MCF 10A (cell line): ENCODE results near the gene ACOT7. TPM values are rescaled to one million over a fixed set of nuclear protein-coding genes. Genes with fewer than 3 reads are reported as not detected.
A peak's percentile ranks its signal among the peaks of the same experiment; 100 is the strongest.
"Not testable (repeated sequence)": the region's sequence is repeated elsewhere in the genome, so short reads cannot be mapped to it uniquely, and the experiment has no call there.

Experiments
- BruUV-seq: library from RNA; stranded (reverse); fragments of 400-500 nt; replicated peaks from 2 replicates; lab custom pipeline; 2021; lab: Mats Ljungman, UMichigan
- CTCF ChIA-PET: fragments of 300-600 bp; sonication (Branson Sonifier 250); formaldehyde crosslinking; extraction: SDS; loops from one replicate; lab custom pipeline; 2021; ENCODE audit warnings: antibody characterized with exemption, inconsistent platforms; lab: Yijun Ruan, JAX
- POLR2A ChIA-PET: fragments of 300-600, 350-650 bp; sonication (Branson Sonifier 250); formaldehyde crosslinking; extraction: SDS; loops from one replicate; lab custom pipeline; 2020; ENCODE audit warnings: antibody characterized with exemption, inconsistent platforms; lab: Yijun Ruan, JAX
- DNase-seq: peaks from one replicate; pipeline ENCODE4 v3.0.0-alpha.2; 2018; ENCODE audit not compliant: unreplicated experiment
- H3K27ac Mint-ChIP-seq: one replicate; pipeline ENCODE4 v1.8.0; 2022; ENCODE audit warnings: mild to moderate bottlenecking, low read depth, mixed read lengths; ENCODE audit not compliant: unreplicated experiment
- H3K27me3 Mint-ChIP-seq: one replicate; pipeline ENCODE4 v1.8.0; 2022; ENCODE audit warnings: mixed read lengths; ENCODE audit not compliant: insufficient read depth, unreplicated experiment
- H3K36me3 Mint-ChIP-seq: one replicate; pipeline ENCODE4 v1.8.0; 2022; ENCODE audit warnings: mild to moderate bottlenecking, moderate library complexity, mixed read lengths; ENCODE audit not compliant: insufficient read depth, unreplicated experiment
- H3K4me1 Mint-ChIP-seq: one replicate; pipeline ENCODE4 v1.8.0; 2022; ENCODE audit warnings: mixed read lengths; ENCODE audit not compliant: insufficient read depth, unreplicated experiment
- H3K4me3 Mint-ChIP-seq: one replicate; pipeline ENCODE4 v1.8.0; 2022; ENCODE audit warnings: mild to moderate bottlenecking, moderate library complexity, mixed read lengths; ENCODE audit not compliant: unreplicated experiment
- H3K9me3 Mint-ChIP-seq: one replicate; pipeline ENCODE4 v1.8.0; 2022; ENCODE audit warnings: mixed read lengths; ENCODE audit not compliant: unreplicated experiment
- intact Hi-C: fragments of 100-400 bp; cut with micrococcal nuclease; formaldehyde crosslinking; loops from 2 replicates; pipeline ENCODE4 v1.14.1; 2022
- total RNA-seq: library from RNA; stranded (reverse); gene quantifications from 2 replicates; pipeline ENCODE4 v1.2.3, GENCODE V29; 2022
- TF ChIP-seq, protein P1 (sequence below): fragments of 200-600 bp; IDR thresholded peaks from one replicate; pipeline ENCODE4 v1.8.0; 2022; ENCODE audit warnings: antibody characterized with exemption, mild to moderate bottlenecking; ENCODE audit not compliant: unreplicated experiment

The ACOT7 gene
- total RNA-seq, 1 experiment from 2014 or later, result 117 TPM

DNA sequence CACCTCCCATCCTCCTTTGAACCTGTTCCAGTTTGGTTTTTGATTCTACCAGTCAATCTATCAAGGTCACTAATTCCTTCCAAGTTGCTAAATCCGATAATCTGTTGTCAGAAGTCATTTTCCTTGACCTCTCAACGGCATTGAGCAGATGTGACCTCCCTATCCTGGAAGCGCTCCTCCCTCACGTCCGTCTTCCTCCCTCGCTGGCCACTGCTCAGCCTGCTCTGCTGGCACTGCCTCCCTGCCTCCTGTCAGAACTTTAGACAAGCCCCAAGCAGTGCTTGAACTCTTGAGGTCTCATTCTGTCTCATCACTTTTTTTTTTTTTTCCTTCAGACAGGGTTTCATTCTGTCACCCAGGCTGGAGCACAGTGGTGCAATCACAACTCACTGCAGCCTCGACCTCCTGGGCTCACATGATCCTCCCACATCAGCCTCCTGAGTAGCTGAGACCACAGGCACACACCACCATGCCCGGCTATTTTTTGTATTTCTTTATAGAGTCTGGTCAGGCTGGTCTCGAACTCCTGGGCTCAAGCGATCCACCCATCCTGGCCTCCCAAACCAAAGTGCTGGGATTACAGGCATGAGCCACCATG, 4.4 kb upstream of the ACOT7 start:
- BruUV-seq, result no TSS peak
- intact Hi-C loops, result loop anchor here (1.0 kb wide), 1 partner anchor 35 kb away; no protein-coding TSS in a partner anchor
- TF ChIP-seq, protein P1, sequence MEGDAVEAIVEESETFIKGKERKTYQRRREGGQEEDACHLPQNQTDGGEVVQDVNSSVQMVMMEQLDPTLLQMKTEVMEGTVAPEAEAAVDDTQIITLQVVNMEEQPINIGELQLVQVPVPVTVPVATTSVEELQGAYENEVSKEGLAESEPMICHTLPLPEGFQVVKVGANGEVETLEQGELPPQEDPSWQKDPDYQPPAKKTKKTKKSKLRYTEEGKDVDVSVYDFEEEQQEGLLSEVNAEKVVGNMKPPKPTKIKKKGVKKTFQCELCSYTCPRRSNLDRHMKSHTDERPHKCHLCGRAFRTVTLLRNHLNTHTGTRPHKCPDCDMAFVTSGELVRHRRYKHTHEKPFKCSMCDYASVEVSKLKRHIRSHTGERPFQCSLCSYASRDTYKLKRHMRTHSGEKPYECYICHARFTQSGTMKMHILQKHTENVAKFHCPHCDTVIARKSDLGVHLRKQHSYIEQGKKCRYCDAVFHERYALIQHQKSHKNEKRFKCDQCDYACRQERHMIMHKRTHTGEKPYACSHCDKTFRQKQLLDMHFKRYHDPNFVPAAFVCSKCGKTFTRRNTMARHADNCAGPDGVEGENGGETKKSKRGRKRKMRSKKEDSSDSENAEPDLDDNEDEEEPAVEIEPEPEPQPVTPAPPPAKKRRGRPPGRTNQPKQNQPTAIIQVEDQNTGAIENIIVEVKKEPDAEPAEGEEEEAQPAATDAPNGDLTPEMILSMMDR, result no peak
- ChIA-PET POLR2A (interaction anchor here (0.6 to 1.0 kb wide), 3 partner anchors 16 to 284 kb away, joined by 3 read pairs; partner anchors contain the start of gene ICMT), CTCF (interaction anchor here (0.5 to 10.2 kb wide), 9 partner anchors 10 to 93 kb away, joined by 3 to 188 read pairs (median 3); no protein-coding TSS in a partner anchor)
- Mint-ChIP-seq H3K9me3 (no peaks in the 10 kb centered on the region), H3K4me3 (no peak overlapping the region), H3K27me3 (no peaks in the 10 kb centered on the region), H3K27ac (no peak overlapping the region), H3K4me1 (no peaks in the 10 kb centered on the region), H3K36me3 (no peaks in the 10 kb centered on the region)
- no peak for DNase-seq

DNA sequence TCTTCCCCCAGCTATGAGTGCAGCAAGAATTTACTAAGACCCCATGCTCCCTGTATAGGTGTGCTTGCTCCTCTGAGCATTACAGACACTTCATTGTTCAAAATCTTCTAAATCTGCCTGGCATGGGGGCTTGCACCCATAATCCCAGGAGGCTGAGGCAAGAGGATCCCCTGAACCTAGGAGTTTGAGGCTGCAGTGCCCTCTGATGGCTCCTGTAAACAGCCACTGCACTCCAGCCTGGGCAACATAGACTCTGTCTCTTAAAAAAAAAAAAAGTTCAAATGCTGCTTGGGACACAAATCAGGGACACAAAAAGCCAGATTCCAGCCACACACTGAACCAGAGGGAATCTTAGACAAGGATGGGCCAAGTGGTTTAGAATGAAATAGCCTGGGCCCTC, 3.4 kb upstream of the ACOT7 start:
- Mint-ChIP-seq H3K27me3 (no peaks in the 10 kb centered on the region), H3K4me1 (no peaks in the 10 kb centered on the region), H3K36me3 (no peaks in the 10 kb centered on the region), H3K9me3 (no peaks in the 10 kb centered on the region), H3K27ac (no peak overlapping the region), H3K4me3 (no peak overlapping the region)
- no peak for DNase-seq
- TF ChIP-seq, protein P1, result peak; percentile 25
- POLR2A ChIA-PET, result interaction anchor here (0.9 to 4.5 kb wide), 3 partner anchors 8 to 162 kb away, joined by 3 to 36 read pairs (median 3); partner anchors contain the start of gene ICMT
- BruUV-seq, result no TSS peak
- intact Hi-C loops, result loop anchor here (1.0 kb wide), 1 partner anchor 34 kb away; no protein-coding TSS in a partner anchor
- CTCF ChIA-PET, result interaction anchor here (0.9 to 10.2 kb wide), 9 partner anchors 7 to 151 kb away, joined by 3 to 188 read pairs (median 3); no protein-coding TSS in a partner anchor

GRCh38 chr1:6395781-6396244, 2.2 kb upstream of the ACOT7 start:
- DNase-seq, H3K9me3 Mint-ChIP-seq, intact Hi-C loops, H3K4me1 Mint-ChIP-seq, H3K27ac Mint-ChIP-seq, H3K36me3 Mint-ChIP-seq, H3K4me3 Mint-ChIP-seq, H3K27me3 Mint-ChIP-seq, BruUV-seq: not testable (repeated sequence)
- ChIA-PET POLR2A (interaction anchor here (0.9 to 5.6 kb wide), 3 partner anchors 9 to 28 kb away, joined by 3 to 36 read pairs (median 35); no protein-coding TSS in a partner anchor), CTCF (interaction anchor here (0.7 to 6.7 kb wide), 5 partner anchors 8 to 159 kb away, joined by 4 to 59 read pairs (median 5); partner anchors contain the start of gene NOL9)

DNA sequence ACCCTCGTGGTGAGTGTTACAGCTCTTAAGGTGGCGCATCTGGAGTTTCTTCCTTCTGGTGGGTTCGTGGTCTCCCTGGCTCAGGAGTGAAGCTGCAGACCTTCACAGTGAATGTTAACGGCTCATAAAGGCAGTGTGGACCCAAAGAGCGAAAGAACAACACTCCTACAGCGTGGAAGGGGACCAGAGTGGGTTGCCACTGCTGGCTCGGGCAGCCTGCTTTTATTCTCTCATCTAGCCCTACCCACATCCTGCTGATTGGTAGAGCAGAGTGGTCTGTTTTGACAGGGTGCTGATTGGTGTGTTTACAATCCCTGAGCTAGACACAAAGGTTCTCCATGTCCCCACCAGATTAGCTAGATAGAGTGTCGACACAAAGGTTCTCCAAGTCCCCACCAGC, 1.6 kb upstream of the ACOT7 start:
- ChIA-PET CTCF (interaction anchor here (0.6 to 6.7 kb wide), 10 partner anchors 8 to 159 kb away, joined by 3 to 59 read pairs (median 4); partner anchors contain the start of gene NOL9), POLR2A (interaction anchor here (1.9 to 5.6 kb wide), 5 partner anchors 10 to 33 kb away, joined by 4 to 38 read pairs (median 35); no protein-coding TSS in a partner anchor)
- H3K27me3 Mint-ChIP-seq, H3K4me1 Mint-ChIP-seq, H3K36me3 Mint-ChIP-seq, H3K9me3 Mint-ChIP-seq, H3K4me3 Mint-ChIP-seq, H3K27ac Mint-ChIP-seq, BruUV-seq, DNase-seq, intact Hi-C loops: not testable (repeated sequence)
